HG02840 (cell line): ENCODE measurements around the gene HCN2.

Source experiments
- ATAC-seq: cut with Tn5 transposase; IDR thresholded peaks from one replicate; pipeline ENCODE4 v1.9.1; 2021; ENCODE audit warnings: mild to moderate bottlenecking, moderate library complexity, moderate number of reproducible peaks; ENCODE audit not compliant: unreplicated experiment, low FRiP score

The HCN2 gene

GRCh38 chr19:589693-590395 lies at the start of gene HCN2:
Gene HCN2 (plus strand): TSS chr19:589881. CDS start chr19:589946, 65 bp downstream.
- ATAC-seq = no peak

- no peak for ATAC-seq
These were observed 48.6 kb upstream of the HCN2 start for GRCh38 chr19:540867-541637.

DNA sequence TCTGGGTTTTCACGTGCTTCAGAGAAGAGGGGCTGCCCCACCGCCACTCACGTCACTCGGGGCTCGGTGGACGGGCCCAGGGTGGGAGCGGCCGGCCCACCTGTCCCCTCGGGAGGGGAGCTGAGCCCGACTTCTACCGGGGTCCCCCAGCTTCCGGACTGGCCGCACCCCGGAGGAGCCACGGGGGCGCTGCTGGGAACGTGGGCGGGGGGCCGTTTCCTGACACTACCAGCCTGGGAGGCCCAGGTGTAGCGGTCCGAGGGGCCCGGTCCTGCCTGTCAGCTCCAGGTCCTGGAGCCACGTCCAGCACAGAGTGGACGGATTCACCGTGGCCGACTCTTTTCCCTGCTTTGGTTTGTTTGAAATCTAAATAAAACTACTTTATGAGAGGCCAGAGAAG lies 48.0 kb upstream of the HCN2 start:
- no peak for ATAC-seq

- no peak for ATAC-seq
These were observed 47.4 kb upstream of the HCN2 start for GRCh38 chr19:542173-542866.

DNA sequence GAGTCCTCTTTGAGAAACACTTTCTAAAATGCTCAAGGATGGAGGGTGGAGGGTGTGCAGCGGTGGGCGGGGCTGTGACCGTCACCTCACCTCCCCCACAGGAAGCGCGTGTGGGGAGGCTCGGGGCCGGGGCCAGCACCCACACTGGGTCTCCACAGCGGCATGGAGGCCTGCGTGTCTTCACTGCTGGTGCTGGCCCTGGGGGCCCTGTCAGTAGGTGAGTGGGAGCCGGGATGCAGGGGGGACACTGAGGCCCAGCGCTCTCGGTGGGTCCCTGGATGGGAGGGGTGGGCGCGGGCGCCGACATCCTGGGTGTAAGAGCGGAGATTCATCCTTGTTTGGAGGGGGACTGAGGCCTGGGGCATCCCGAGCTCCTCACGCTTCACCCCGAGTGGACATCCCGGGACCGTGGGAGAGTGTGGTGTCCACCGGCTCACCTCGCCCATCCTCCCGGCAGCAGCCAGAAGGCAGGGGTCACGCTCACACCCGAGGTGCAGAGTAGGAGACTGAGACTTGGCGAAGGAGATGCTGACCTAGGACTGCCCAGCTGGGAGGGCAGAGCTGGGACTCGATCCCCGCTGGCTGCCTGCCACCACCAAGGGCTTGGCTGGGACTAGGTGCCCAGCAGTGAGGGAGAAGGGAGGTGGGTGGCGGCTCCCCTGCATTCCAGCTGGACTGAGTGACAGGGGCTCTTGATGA lies 45.6 kb upstream of the HCN2 start, which contains the start of gene GZMM:
GZMM (plus strand) TSS at position 144 of the 699 bp plus-strand sequence; CDS start at position 163, 19 bp downstream.
- no peak for ATAC-seq

DNA sequence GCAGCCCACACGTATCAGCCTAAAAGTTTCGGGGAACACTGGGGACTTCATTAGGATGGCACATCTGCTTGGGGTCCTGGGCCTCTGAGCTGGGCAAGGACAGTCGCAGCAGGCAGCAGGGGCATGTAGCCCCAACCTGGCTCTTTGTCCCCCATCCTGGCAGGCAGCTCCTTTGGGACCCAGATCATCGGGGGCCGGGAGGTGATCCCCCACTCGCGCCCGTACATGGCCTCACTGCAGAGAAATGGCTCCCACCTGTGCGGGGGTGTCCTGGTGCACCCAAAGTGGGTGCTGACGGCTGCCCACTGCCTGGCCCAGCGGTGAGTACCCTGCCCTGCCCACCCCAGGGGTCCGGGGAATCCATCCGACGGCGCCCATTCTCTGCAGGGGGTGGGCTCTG lies 42.6 kb upstream of the HCN2 start:
- ATAC-seq = no peak

GRCh38 chr19:547836-548720 lies 41.6 kb upstream of the HCN2 start:
- ATAC-seq = no peak

DNA sequence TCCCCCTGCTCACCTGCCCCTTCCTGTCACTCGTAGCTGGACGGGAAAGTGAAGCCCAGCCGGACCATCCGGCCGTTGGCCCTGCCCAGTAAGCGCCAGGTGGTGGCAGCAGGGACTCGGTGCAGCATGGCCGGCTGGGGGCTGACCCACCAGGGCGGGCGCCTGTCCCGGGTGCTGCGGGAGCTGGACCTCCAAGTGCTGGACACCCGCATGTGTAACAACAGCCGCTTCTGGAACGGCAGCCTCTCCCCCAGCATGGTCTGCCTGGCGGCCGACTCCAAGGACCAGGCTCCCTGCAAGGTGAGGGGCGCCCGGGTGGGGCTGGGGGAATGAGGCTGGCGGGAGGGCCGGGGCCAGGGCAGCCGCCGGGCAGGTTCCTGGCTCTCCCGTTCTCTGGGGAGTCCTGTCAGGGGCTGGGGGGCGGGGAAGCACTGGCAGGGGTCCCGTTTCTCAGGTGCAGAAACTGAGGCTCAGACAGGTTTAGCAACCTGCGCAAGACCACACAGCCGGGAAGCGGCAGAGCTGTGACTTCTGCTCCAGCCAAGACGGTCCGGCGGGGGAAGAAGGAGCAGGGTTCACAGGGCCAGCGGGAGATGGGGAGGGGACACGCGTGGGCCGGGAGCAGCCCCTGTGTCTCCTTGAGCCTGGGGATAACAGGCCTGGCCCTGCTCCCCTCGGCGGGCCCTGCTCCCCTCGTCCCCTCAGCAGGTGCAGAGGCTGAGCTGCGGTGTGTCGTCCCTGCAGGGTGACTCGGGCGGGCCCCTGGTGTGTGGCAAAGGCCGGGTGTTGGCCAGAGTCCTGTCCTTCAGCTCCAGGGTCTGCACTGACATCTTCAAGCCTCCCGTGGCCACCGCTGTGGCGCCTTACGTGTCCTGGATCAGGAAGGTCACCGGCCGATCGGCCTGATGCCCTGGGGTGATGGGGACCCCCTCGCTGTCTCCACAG lies 40.5 kb upstream of the HCN2 start:
- ATAC-seq = no peak

DNA sequence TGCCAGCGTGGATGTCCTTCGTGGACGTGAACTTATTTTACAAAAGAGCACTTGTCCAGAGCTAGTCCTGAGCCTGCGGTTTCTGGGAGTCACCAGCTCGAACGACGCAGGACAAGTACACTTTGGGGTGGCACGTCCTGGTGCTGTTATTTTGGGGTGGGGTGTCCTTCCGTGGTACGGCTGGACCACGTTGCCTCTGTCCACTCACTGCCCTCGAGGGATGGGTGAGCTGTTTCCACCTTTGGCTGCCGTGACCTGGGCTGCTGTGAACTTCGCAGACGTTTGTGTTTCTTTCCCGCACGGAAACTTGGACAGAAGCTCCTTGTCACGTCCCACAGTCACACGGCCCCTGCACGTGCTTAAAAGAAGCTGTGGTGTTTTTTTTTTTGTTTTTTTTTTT lies 34.9 kb upstream of the HCN2 start:
- ATAC-seq = no peak

DNA sequence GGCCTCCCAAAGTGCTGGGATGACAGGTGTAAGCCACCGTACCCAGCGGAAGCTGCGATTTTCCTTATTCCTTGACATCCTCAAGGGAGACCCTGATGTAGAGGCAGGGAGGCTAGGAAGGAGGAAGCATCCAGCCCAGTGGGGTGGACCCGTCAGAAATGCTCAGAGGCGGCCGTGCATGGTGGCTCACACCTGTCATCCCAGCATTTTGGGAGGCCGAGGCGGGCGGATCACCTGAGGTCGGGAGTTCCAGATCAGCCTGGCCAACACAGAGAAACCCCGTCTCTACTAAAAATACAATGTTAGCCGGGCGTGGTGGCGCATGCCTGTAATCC lies 34.2 kb upstream of the HCN2 start:
- ATAC-seq = no peak

GRCh38 chr19:556611-557382 lies 32.9 kb upstream of the HCN2 start:
- no peak for ATAC-seq

GRCh38 chr19:558770-559439 lies 30.8 kb upstream of the HCN2 start:
- ATAC-seq = no peak

DNA sequence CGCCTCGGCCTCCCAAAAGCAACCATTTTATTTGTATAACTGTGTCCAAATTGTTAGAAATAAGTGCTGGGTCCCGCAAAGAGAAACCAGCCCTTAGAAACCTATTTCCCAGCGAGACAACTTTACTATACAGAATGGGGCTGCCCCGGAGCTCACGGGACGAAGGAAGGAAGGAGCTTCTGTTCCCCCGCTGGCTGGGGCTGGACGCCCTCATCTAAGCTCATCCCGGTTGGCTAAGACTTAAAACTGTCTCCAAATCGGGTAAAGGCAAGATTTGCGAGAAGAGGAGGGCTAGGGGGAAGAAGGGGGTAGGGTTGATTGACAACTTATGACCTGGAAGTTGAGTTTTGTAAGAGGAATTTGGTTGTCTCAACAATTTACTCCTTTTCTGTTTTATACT lies 29.6 kb upstream of the HCN2 start:
- ATAC-seq = no peak

DNA sequence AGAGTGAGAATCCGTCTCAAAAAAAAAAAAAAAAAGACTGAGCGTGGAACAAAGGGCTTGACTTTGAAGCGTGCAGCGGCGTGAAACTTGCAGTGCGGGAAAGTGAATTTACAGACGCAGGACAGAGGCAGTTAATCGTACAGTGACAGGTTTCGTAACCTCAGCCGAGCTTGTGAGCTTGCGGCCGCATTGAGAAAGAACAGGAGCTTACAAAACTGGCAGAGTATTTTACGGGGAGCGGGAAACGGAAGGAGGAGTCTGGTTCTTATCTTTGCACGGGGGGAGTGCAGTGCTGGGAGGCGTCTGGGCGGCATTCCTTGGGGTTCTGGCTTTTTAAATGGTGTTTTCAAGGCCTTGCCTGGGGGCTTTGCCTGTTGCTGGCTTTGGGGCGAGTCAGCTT lies 23.3 kb upstream of the HCN2 start:
- ATAC-seq = no peak

- ATAC-seq = no peak
These were observed 22.8 kb upstream of the HCN2 start for GRCh38 chr19:566844-567243.

GRCh38 chr19:567296-567900 lies 22.3 kb upstream of the HCN2 start:
- no peak for ATAC-seq

- no peak for ATAC-seq
These were observed 19.4 kb upstream of the HCN2 start for GRCh38 chr19:570251-570686.
